Right lobe of liver (tissue), 4 donors: ENCODE results near the gene HTT-AS.

ENCODE experiments used
- POLR2A ChIP-seq: fragments of 450-650 bp; IDR thresholded peaks from one replicate; pipeline ENCODE4 v1.6.1; 2017; ENCODE audit warnings: antibody characterized with exemption, mild to moderate bottlenecking
- TF ChIP-seq, protein P1 (sequence below), 4 donors: fragments of 200-600 bp in 3 of 4; fragments of 450-650 bp in 1 of 4; IDR thresholded peaks; one replicate each; pipeline versions ENCODE4 v1.5.1 to v1.8.0; 2016 to 2022; ENCODE audit warnings: antibody characterized with exemption in 4 of 4, mild to moderate bottlenecking in 2 of 4
- donor health status: DM: no; HTN: no; CAD: no.
- donor health status: DM: no; HTN: no; CAD: no.
- donor health status: DM: no; HTN: yes; CAD: no.

DNA sequence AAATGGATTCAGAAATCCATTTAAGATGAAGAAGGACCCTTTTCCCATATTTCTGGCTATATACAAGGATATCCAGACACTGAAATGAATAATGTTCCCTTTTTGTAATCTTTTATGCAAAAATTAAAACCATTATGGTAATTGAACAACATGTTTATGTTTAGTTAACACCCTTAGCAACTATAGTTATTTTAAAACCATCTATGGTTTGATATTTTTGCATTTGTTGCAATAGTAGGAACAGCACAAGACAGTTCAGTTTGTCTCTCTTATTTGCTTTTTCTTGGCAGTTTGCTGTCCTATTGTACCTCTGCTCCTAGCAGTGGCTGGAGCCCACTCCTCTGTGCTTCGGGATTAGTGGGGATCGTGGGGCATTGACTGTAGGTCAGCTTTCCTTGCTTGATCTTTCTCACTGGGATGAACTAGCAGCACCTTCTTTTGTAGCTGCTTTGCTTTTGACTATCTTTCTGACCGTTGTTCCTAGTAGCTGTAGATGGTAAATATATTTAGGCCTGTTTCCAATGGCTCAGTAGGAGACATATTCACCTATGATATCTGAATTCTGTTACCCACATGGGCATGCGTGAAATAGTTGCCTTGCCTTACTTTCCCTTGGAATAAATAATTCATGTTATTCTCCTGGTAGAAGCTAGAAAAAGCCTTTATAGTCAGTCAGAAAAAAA is 12.9 kb upstream of the HTT-AS start:
- TF ChIP-seq, protein P1, sequence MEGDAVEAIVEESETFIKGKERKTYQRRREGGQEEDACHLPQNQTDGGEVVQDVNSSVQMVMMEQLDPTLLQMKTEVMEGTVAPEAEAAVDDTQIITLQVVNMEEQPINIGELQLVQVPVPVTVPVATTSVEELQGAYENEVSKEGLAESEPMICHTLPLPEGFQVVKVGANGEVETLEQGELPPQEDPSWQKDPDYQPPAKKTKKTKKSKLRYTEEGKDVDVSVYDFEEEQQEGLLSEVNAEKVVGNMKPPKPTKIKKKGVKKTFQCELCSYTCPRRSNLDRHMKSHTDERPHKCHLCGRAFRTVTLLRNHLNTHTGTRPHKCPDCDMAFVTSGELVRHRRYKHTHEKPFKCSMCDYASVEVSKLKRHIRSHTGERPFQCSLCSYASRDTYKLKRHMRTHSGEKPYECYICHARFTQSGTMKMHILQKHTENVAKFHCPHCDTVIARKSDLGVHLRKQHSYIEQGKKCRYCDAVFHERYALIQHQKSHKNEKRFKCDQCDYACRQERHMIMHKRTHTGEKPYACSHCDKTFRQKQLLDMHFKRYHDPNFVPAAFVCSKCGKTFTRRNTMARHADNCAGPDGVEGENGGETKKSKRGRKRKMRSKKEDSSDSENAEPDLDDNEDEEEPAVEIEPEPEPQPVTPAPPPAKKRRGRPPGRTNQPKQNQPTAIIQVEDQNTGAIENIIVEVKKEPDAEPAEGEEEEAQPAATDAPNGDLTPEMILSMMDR (IDR thresholded peaks at IDR 0.05): no peak
- TF ChIP-seq POLR2A: no peak
